Endothelial cell of umbilical vein (primary cell): Measurements from ENCODE around the gene LUC7L2. TPM values are rescaled to one million over a fixed set of nuclear protein-coding genes. Genes with fewer than 3 reads are reported as not detected.

Source experiments
- BruUV-seq: library from RNA; stranded (reverse); fragments of 400-500 nt; replicated peaks from 2 replicates; lab custom pipeline; 2021; lab: Mats Ljungman, UMichigan
- CTCF ChIA-PET: fragments of 300-600, 350-600 bp; sonication (Branson Sonifier 250); formaldehyde crosslinking; loops from one replicate; lab custom pipeline; 2021; ENCODE audit warnings: antibody characterized with exemption, inconsistent platforms; lab: Charles Lee
- POLR2A ChIA-PET: fragments of 300-600, 350-600 bp; sonication (Branson Sonifier 250); formaldehyde crosslinking; loops from one replicate; lab custom pipeline; 2021; ENCODE audit warnings: antibody characterized with exemption, inconsistent platforms; lab: Charles Lee
- DNase-seq: peaks from one replicate; pipeline ENCODE4 v3.0.0-alpha.2; 2011; ENCODE audit warnings: low read depth, low spot score
- FAIRE-seq: peaks from 2 replicates; lab custom pipeline; 2011; peaks lifted over from hg19 to GRCh38; lab: Jason Lieb, UNC
- H2AFZ ChIP-seq: 2 replicates; pipeline ENCODE4 v1.6.0; 2012; ENCODE audit warnings: low read depth, low read length, control low read depth, inconsistent platforms
- H3K27ac ChIP-seq: 2 replicates; pipeline ENCODE4 v1.5.1; 2011; ENCODE audit warnings: low read depth, mild to moderate bottlenecking, control low read depth, low read length, moderate library complexity; ENCODE audit not compliant: insufficient read depth
- H3K27me3 ChIP-seq, 2 experiments: 2 replicates each; pipeline versions ENCODE4 v1.6.0 to v1.6.1; 2011; ENCODE audit warnings: low read length in 2 of 2, mixed read lengths in 1 of 2; ENCODE audit not compliant: control insufficient read depth in 2 of 2, insufficient read depth in 2 of 2
- H3K36me3 ChIP-seq, 2 experiments: 2 replicates in 1 of 2; 3 replicates in 1 of 2; pipeline ENCODE4 v1.5.1; 2011; ENCODE audit warnings: low read length in 2 of 2, mild to moderate bottlenecking in 1 of 2, moderate library complexity in 1 of 2; ENCODE audit not compliant: control insufficient read depth in 2 of 2, insufficient read depth in 2 of 2; ENCODE audit errors: extremely low read depth in 1 of 2
- H3K4me1 ChIP-seq: 3 replicates; pipeline ENCODE4 v1.5.1; 2011; ENCODE audit warnings: mild to moderate bottlenecking, low read length; ENCODE audit not compliant: control insufficient read depth, insufficient read depth; ENCODE audit errors: extremely low read depth
- H3K4me2 ChIP-seq: 2 replicates; pipeline ENCODE4 v1.6.1; 2011; ENCODE audit warnings: low read length, control low read depth, mixed read lengths; ENCODE audit not compliant: insufficient read depth
- H3K4me3 ChIP-seq, 3 experiments: fragments of 200-600 bp in 1 of 3; sonication (generic), shearing (Covaris generic) in 1 of 3; replicated peaks in 1 of 3; 2 replicates each; pipeline ENCODE4 v1.5.1; 2011 to 2016; ENCODE audit warnings: control low read depth in 3 of 3, low read length in 3 of 3, mild to moderate bottlenecking in 2 of 3, inconsistent platforms in 1 of 3, low read depth in 1 of 3, moderate library complexity in 1 of 3; ENCODE audit not compliant: insufficient read depth in 1 of 3
- H3K79me2 ChIP-seq: 2 replicates; pipeline ENCODE4 v1.6.0; 2012; ENCODE audit warnings: low read length, inconsistent platforms; ENCODE audit not compliant: control insufficient read depth, insufficient read depth
- H3K9ac ChIP-seq: replicated peaks from 2 replicates; pipeline ENCODE3; 2011; ENCODE audit warnings: low read length, control low read depth; ENCODE audit not compliant: insufficient read depth; ENCODE audit errors: extremely low read depth
- H3K9me1 ChIP-seq: replicated peaks from 3 replicates; pipeline ENCODE4 v1.6.0; 2011; ENCODE audit warnings: mild to moderate bottlenecking, low read length; ENCODE audit not compliant: control insufficient read depth, insufficient read depth; ENCODE audit errors: extremely low read depth
- H3K9me3 ChIP-seq: replicated peaks from 2 replicates; pipeline ENCODE4 v1.5.1; 2012; ENCODE audit warnings: low read length, inconsistent platforms; ENCODE audit not compliant: control insufficient read depth, insufficient read depth
- H4K20me1 ChIP-seq: replicated peaks from 2 replicates; pipeline ENCODE3; 2011; ENCODE audit warnings: mild to moderate bottlenecking, low read length; ENCODE audit not compliant: control insufficient read depth, insufficient read depth; ENCODE audit errors: extremely low read depth
- EZH2 ChIP-seq: IDR thresholded peaks from 2 replicates; pipeline ENCODE4 v1.6.1; 2012; ENCODE audit warnings: borderline replicate concordance, low read depth, mild to moderate bottlenecking, moderate library complexity, low read length, inconsistent platforms; ENCODE audit not compliant: severe bottlenecking
- FOS ChIP-seq: IDR thresholded peaks from 2 replicates; pipeline ENCODE4 v1.6.1; 2011; ENCODE audit warnings: mild to moderate bottlenecking, low read length, moderate library complexity, borderline replicate concordance; ENCODE audit not compliant: insufficient read depth
- GATA2 ChIP-seq: IDR thresholded peaks from 2 replicates; pipeline ENCODE4 v1.7.0; 2011; ENCODE audit warnings: low read depth, mild to moderate bottlenecking, moderate library complexity, mixed read lengths, low read length; ENCODE audit not compliant: insufficient read length, insufficient read depth
- JUN ChIP-seq: IDR thresholded peaks from 2 replicates; pipeline ENCODE4 v1.6.1; 2011; ENCODE audit warnings: borderline replicate concordance, low read depth; ENCODE audit not compliant: insufficient read length, insufficient read depth
- MYC ChIP-seq: IDR thresholded peaks from one replicate; pipeline ENCODE4 v1.6.1; 2011; ENCODE audit warnings: mild to moderate bottlenecking, low read depth, low read length
- POLR2A ChIP-seq: IDR thresholded peaks from 2 replicates; pipeline ENCODE4 v1.6.1; 2012; ENCODE audit warnings: low read depth, mild to moderate bottlenecking, control low read depth, low read length
- POLR2AphosphoS5 ChIP-seq: IDR thresholded peaks from 2 replicates; pipeline ENCODE4 v1.6.1; 2012; ENCODE audit warnings: low read depth, mild to moderate bottlenecking, control low read depth, low read length, moderate library complexity; ENCODE audit not compliant: insufficient read depth
- dilution Hi-C: fragments of 300-500 bp; cut with MboI; formaldehyde crosslinking; loops from one replicate; pipeline ENCODE4 v1.15.0; 2019; ENCODE audit warnings: low sequenced_read_pairs; ENCODE audit not compliant: extremely low pct_ligation_motif_present
- intact Hi-C: fragments of 100-400 bp; cut with micrococcal nuclease; formaldehyde crosslinking; loops from one replicate; pipeline ENCODE4 v1.10.0; 2022
- polyA plus RNA-seq, 4 experiments: library from polyadenylated mRNA; depleted of rRNA in 3 of 4; stranded (reverse) in 3 of 4; unstranded in 1 of 4; fragments of >200 nt; gene quantifications; 2 replicates each; pipeline versions ENCODE4 v1.2.1 to v1.2.3, GENCODE V29; 2011 to 2012; ENCODE audit warnings: missing spikeins in 1 of 4
- total RNA-seq: library from RNA; stranded (reverse); gene quantifications from 2 replicates; pipeline ENCODE4 v1.2.3, GENCODE V29; 2021
- TF ChIP-seq, protein P1 (sequence below): IDR thresholded peaks from 2 replicates; pipeline ENCODE4 v1.6.1; 2011; ENCODE audit not compliant: insufficient read depth, insufficient read length
- TF ChIP-seq, protein P2 (sequence below), 2 donors: IDR thresholded peaks; 1 replicate in 1 of 2; 2 replicates in 1 of 2; pipeline ENCODE4 v1.5.1; 2011; ENCODE audit warnings: low read length in 2 of 2, mild to moderate bottlenecking in 2 of 2, moderate library complexity in 2 of 2, control low read depth in 1 of 2, inconsistent platforms in 1 of 2, low read depth in 1 of 2; ENCODE audit not compliant: insufficient read depth in 1 of 2; ENCODE audit errors: extremely low read depth in 1 of 2

Gene LUC7L2
- total and polyA plus RNA-seq, 2 donors (not counting 3 experiments of a cell fraction or from before 2014, with no cell fraction given) = 28.0 to 85.8 TPM

DNA sequence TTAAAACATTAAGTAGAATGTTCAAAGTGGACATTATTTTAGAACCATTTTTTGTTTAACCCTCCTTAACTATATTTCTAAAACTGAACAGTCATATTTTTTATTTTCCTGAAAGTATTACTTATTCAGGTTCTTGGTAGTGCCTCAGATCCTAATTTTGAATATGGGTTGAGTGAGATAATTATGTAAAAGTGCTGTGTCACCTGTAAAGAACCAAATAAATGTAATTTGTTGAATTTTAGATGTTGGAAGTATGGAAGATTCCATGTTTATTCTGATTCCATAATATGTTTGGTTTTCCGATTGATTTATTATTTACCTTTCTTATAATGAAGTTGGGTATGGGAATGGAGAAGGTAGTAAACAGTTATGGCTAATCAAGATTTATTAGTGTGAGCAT, 61.4 kb downstream of the LUC7L2 start:
- intact Hi-C loops = no loop called here
- no peak for TF ChIP-seq JUN
- TF ChIP-seq MYC = no peak
- TF ChIP-seq, protein P1, sequence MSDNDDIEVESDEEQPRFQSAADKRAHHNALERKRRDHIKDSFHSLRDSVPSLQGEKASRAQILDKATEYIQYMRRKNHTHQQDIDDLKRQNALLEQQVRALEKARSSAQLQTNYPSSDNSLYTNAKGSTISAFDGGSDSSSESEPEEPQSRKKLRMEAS = no peak
- TF ChIP-seq POLR2AphosphoS5 = no peak
- TF ChIP-seq GATA2 = no peak
- no peak for TF ChIP-seq POLR2A
- no peak for TF ChIP-seq FOS
- no peak for DNase-seq
- no peak overlapping the region for H3K4me3 ChIP-seq
- H3K27ac ChIP-seq = no peak overlapping the region
- H3K36me3 ChIP-seq = peaks cover 6 to 29% of the 10 kb centered on the region in 2 experiments
- no peaks in the 10 kb centered on the region for H3K79me2 ChIP-seq
- no peaks in the 10 kb centered on the region for H4K20me1 ChIP-seq
- CTCF ChIA-PET = interaction anchor here (5.9 kb wide), 1 partner anchor 14 kb away, joined by 68 read pairs; no protein-coding TSS in a partner anchor
- POLR2A ChIA-PET = no interaction called here
- no peak overlapping the region for H3K9ac ChIP-seq
- BruUV-seq = no TSS peak
- dilution Hi-C loops = no loop called here
- H3K4me2 ChIP-seq = no peak overlapping the region
- no peaks in the 10 kb centered on the region for H3K9me1 ChIP-seq
- no peaks in the 10 kb centered on the region for H3K4me1 ChIP-seq
- no peak overlapping the region for H2AFZ ChIP-seq
- no peaks in the 10 kb centered on the region for H3K27me3 ChIP-seq
- no peaks in the 10 kb centered on the region for H3K9me3 ChIP-seq
- FAIRE-seq = no peak

DNA sequence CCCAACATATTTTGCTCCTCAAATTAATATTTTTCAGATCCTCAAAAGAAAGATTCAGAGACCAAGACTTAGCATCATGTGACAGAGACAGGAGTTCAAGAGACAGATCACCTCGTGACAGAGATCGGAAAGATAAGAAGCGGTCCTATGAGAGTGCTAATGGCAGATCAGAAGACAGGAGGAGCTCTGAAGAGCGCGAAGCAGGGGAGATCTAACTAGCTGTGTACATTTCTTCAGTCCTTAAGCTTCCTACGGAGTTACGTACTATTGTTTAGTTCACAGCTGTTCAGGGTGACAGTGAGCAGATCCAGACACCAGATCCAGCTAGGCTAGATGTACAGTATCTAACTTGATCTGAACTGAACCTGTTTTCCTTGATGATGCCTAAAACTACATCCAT, 62.4 kb downstream of the LUC7L2 start:
- no peak for FAIRE-seq

More for the DNA sequence above, 62.4 kb downstream of the LUC7L2 start:
- Histone ChIP-seq H3K4me1 (no peaks in the 10 kb centered on the region), H2AFZ (no peak overlapping the region), H3K27ac (no peak overlapping the region), H3K9me1 (no peaks in the 10 kb centered on the region), H3K9ac (no peak overlapping the region), H3K79me2 (no peaks in the 10 kb centered on the region), H3K27me3 (no peaks in the 10 kb centered on the region), H3K36me3 (peaks cover 3 to 25% of the 10 kb centered on the region in 2 experiments), H4K20me1 (no peaks in the 10 kb centered on the region), H3K4me3 (no peak overlapping the region), H3K9me3 (no peaks in the 10 kb centered on the region), H3K4me2 (no peak overlapping the region)
- CTCF ChIA-PET = interaction anchor here (0.9 to 5.9 kb wide), 3 partner anchors 9 to 16 kb away, joined by 3 to 68 read pairs (median 4); no protein-coding TSS in a partner anchor
- DNase-seq = no peak
- no TSS peak for BruUV-seq
- intact Hi-C loops = no loop called here
- POLR2A ChIA-PET = no interaction called here
- dilution Hi-C loops = no loop called here
- TF ChIP-seq, protein P2, sequence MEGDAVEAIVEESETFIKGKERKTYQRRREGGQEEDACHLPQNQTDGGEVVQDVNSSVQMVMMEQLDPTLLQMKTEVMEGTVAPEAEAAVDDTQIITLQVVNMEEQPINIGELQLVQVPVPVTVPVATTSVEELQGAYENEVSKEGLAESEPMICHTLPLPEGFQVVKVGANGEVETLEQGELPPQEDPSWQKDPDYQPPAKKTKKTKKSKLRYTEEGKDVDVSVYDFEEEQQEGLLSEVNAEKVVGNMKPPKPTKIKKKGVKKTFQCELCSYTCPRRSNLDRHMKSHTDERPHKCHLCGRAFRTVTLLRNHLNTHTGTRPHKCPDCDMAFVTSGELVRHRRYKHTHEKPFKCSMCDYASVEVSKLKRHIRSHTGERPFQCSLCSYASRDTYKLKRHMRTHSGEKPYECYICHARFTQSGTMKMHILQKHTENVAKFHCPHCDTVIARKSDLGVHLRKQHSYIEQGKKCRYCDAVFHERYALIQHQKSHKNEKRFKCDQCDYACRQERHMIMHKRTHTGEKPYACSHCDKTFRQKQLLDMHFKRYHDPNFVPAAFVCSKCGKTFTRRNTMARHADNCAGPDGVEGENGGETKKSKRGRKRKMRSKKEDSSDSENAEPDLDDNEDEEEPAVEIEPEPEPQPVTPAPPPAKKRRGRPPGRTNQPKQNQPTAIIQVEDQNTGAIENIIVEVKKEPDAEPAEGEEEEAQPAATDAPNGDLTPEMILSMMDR (IDR thresholded peaks at IDR 0.05; ENCODE audit: extremely low read depth in 1 of 2, insufficient read depth in 1 of 2, low read depth in 1 of 2, low read length in 2 of 2) = no peak
- no peak for TF ChIP-seq EZH2
- no peak for TF ChIP-seq POLR2A
- TF ChIP-seq POLR2AphosphoS5 = no peak
- TF ChIP-seq FOS = no peak
- TF ChIP-seq GATA2 = peak; percentile 36
- TF ChIP-seq JUN = no peak
